GM23338 (cell line): ENCODE results near the gene CYFIP2. TPM values are rescaled to one million over a fixed set of nuclear protein-coding genes. Genes with fewer than 3 reads are reported as not detected.

Experiments used
- ATAC-seq: fragments of 200-7000 bp; cut with Tn5 transposase; 3 replicates; pipeline ENCODE4 v1.9.1; 2020
- DNase-seq: peaks from one replicate; pipeline ENCODE4 v3.0.0-alpha.2; 2015; ENCODE audit warnings: low spot score
- H2AFZ ChIP-seq: fragments of 200-600 bp; sonication (generic); 2 replicates; pipeline ENCODE4 v1.8.0; 2016; ENCODE audit warnings: antibody characterized with exemption, mild to moderate bottlenecking, moderate library complexity
- H3F3A ChIP-seq: fragments of 200-600 bp; sonication (generic); replicated peaks from 2 replicates; pipeline ENCODE4 v1.8.0; 2017; ENCODE audit warnings: antibody characterized with exemption, mixed run types, low read depth
- H3K27ac ChIP-seq: fragments of 200-600 bp; sonication (generic); 2 replicates; pipeline ENCODE4 v1.6.1; 2016; ENCODE audit warnings: low read depth
- H3K27me3 ChIP-seq: fragments of 200-600 bp; sonication (generic); 2 replicates; pipeline ENCODE4 v1.8.0; 2016; ENCODE audit warnings: mild to moderate bottlenecking, mixed run types, moderate library complexity; ENCODE audit not compliant: insufficient read depth
- H3K36me3 ChIP-seq: fragments of 200-600 bp; sonication (generic); 2 replicates; pipeline ENCODE4 v1.8.0; 2016; ENCODE audit warnings: mild to moderate bottlenecking; ENCODE audit not compliant: insufficient read depth
- H3K4me1 ChIP-seq: fragments of 200-600 bp; sonication (generic); 2 replicates; pipeline ENCODE4 v1.8.0; 2016; ENCODE audit warnings: mild to moderate bottlenecking, moderate library complexity; ENCODE audit not compliant: insufficient read depth
- H3K4me2 ChIP-seq: fragments of 200-600 bp; sonication (generic); 2 replicates; pipeline ENCODE4 v1.7.1; 2017; ENCODE audit warnings: mixed run types
- H3K4me3 ChIP-seq: fragments of 200-600 bp; sonication (generic); 2 replicates; pipeline ENCODE4 v1.6.1; 2016; ENCODE audit warnings: mixed run types
- H3K79me2 ChIP-seq: fragments of 200-600 bp; sonication (generic); replicated peaks from 2 replicates; pipeline ENCODE4 v1.8.0; 2017; ENCODE audit warnings: mild to moderate bottlenecking; ENCODE audit not compliant: insufficient read depth
- H3K9me2 ChIP-seq: fragments of 200-600 bp; sonication (generic); 2 replicates; pipeline ENCODE4 v1.8.0; 2017; ENCODE audit not compliant: insufficient read depth
- H4K20me1 ChIP-seq: fragments of 200-600 bp; sonication (generic); replicated peaks from 2 replicates; pipeline ENCODE4 v1.8.0; 2017; ENCODE audit warnings: mild to moderate bottlenecking; ENCODE audit not compliant: insufficient read depth
- H3K27ac Mint-ChIP-seq: 2 replicates; pipeline ENCODE4 v1.8.0; 2020; ENCODE audit warnings: inconsistent platforms, mild to moderate bottlenecking, moderate library complexity, mixed read lengths
- H3K27me3 Mint-ChIP-seq: 3 replicates; pipeline ENCODE4 v1.8.0; 2022; ENCODE audit warnings: low read depth, mild to moderate bottlenecking, moderate library complexity, mixed read lengths, inconsistent platforms; ENCODE audit not compliant: insufficient read depth, poor library complexity
- H3K36me3 Mint-ChIP-seq: 3 replicates; pipeline ENCODE4 v1.8.0; 2021; ENCODE audit warnings: low read depth, mild to moderate bottlenecking, inconsistent platforms, moderate library complexity, mixed read lengths
- H3K4me1 Mint-ChIP-seq: 3 replicates; pipeline ENCODE4 v1.8.0; 2020; ENCODE audit warnings: mild to moderate bottlenecking, inconsistent platforms, mixed read lengths
- H3K4me3 Mint-ChIP-seq: 3 replicates; pipeline ENCODE4 v1.8.0; 2021; ENCODE audit warnings: moderate library complexity, mild to moderate bottlenecking, inconsistent platforms, mixed read lengths
- H3K9me3 Mint-ChIP-seq: 3 replicates; pipeline ENCODE4 v1.8.0; 2020; ENCODE audit warnings: moderate library complexity, mild to moderate bottlenecking, inconsistent platforms, mixed read lengths
- CREB1 ChIP-seq: fragments of 250-450 bp; sonication (Bioruptor Pico); IDR thresholded peaks from 2 replicates; pipeline ENCODE4 v1.5.0; 2020; ENCODE audit warnings: low read depth, mild to moderate bottlenecking, moderate library complexity
- EZH2 ChIP-seq: fragments of 200-600 bp; sonication (generic); IDR thresholded peaks from one replicate; pipeline ENCODE4 v1.8.0; 2017; ENCODE audit warnings: antibody characterized with exemption, mild to moderate bottlenecking, low read depth; ENCODE audit not compliant: unreplicated experiment
- EZH2phosphoT487 ChIP-seq: fragments of 200-600 bp; sonication (generic); IDR thresholded peaks from one replicate; pipeline ENCODE4 v1.8.1; 2018; ENCODE audit warnings: antibody characterized with exemption; ENCODE audit not compliant: unreplicated experiment
- JUNB ChIP-seq: IDR thresholded peaks from one replicate; pipeline ENCODE4 v1.6.1; 2016; ENCODE audit warnings: antibody characterized with exemption; ENCODE audit not compliant: unreplicated experiment
- POLR2AphosphoS5 ChIP-seq: IDR thresholded peaks from 2 replicates; pipeline ENCODE4 v1.6.1; 2016; ENCODE audit warnings: antibody characterized with exemption, low read depth
- STAT1 ChIP-seq: IDR thresholded peaks from one replicate; pipeline ENCODE4 v1.6.1; 2016; ENCODE audit warnings: antibody characterized with exemption; ENCODE audit not compliant: unreplicated experiment
- ZNF114 ChIP-seq: fragments of 250-450 bp; sonication (Bioruptor Pico); IDR thresholded peaks from 2 replicates; pipeline ENCODE4 v1.5.0; 2020; ENCODE audit warnings: mild to moderate bottlenecking, moderate library complexity
- ZNF331 ChIP-seq: fragments of 250-450 bp; sonication (Bioruptor Pico); IDR thresholded peaks from 2 replicates; pipeline ENCODE4 v1.5.0; 2020; ENCODE audit warnings: low read depth, mild to moderate bottlenecking, moderate library complexity
- polyA plus RNA-seq: library from polyadenylated mRNA; unstranded; fragments of >200 nt; fragmentation: Nextera tagmentation; extraction: Ambion mirVana; gene quantifications from 2 replicates; pipeline ENCODE4 v1.2.1, GENCODE V29; 2016
- total RNA-seq: library from RNA; depleted of rRNA; stranded (reverse); fragments of >200 nt; shearing (Covaris generic); gene quantifications from 2 replicates; pipeline ENCODE4 v1.2.3, GENCODE V29; 2014
- TF ChIP-seq, protein P1 (sequence below): IDR thresholded peaks from one replicate; pipeline ENCODE4 v1.6.1; 2018; ENCODE audit warnings: antibody characterized with exemption; ENCODE audit not compliant: unreplicated experiment
- TF ChIP-seq, protein P2 (sequence below): fragments of 250-450 bp; sonication (Bioruptor Pico); IDR thresholded peaks from 2 replicates; pipeline ENCODE4 v1.5.0; 2020; ENCODE audit warnings: mild to moderate bottlenecking, moderate library complexity

Gene CYFIP2
- total and polyA plus RNA-seq, 2 experiments from 2014 or later = 54.1 to 98.4 TPM

DNA sequence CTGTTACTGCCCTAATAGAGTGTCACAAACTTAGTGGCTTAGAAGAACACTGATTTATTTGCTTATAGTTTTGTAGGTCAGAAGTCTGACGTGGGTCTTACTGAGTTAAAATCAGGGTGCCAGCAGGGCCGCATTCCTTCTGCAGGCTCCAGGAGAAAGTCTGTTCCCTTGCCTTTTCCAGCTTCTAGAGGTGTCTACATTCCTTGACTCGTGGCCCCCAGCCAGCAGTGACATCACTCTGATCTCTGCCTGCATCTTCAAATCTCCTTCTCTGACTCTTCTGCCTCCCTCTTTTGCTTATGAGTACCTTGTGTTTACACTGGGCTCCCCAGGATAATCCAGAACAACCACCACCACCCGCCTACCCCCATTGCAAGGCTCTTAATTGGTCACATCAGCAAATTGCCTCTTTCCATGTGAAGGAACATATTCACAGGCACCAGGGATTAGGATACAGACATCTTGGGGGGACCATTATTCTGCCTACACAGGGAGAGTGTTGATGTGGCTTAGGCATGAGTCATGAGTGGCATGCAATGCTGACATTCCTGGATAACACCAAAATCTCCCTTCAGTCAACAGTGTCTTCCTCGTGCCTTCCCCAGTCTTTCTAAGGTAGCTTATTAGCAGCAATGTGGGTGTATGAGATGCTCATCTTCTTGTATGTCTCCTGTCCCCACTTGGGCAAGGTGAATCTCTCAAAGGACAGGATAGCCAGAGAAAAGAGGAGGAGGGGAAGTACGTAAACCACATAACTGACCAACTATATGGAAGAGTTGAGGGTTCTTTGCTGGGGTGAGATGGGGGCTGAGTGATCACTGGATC is 24.4 kb downstream of the CYFIP2 start:
- Mint-ChIP-seq H3K9me3 (no peaks in the 10 kb centered on the region), H3K27me3 (peaks cover 2% of the 10 kb centered on the region), H3K27ac (no peak overlapping the region), H3K4me3 (no peak overlapping the region), H3K4me1 (no peaks in the 10 kb centered on the region; the same call in 2 of the 3 replicates), H3K36me3 (peaks cover 21% of the 10 kb centered on the region)
- H3K27me3 ChIP-seq = no peaks in the 10 kb centered on the region
- H2AFZ ChIP-seq = no peak overlapping the region
- H3K79me2 ChIP-seq = 0 out of 2 replicates have a peak, but pooled peaks cover under 1% of the 10 kb centered on the region
- H3K4me2 ChIP-seq = no peak overlapping the region
- no peaks in the 10 kb centered on the region for H3K9me2 ChIP-seq
- 0 out of 2 replicates have a peak, but pooled peaks cover 3% of the 10 kb centered on the region for H3K36me3 ChIP-seq
- H3K27ac ChIP-seq = no peak overlapping the region
- TF ChIP-seq CREB1 (CRISPR knock-in tag) = no peak
- TF ChIP-seq POLR2AphosphoS5 = no peak
- no peak for TF ChIP-seq STAT1
- TF ChIP-seq, protein P1, sequence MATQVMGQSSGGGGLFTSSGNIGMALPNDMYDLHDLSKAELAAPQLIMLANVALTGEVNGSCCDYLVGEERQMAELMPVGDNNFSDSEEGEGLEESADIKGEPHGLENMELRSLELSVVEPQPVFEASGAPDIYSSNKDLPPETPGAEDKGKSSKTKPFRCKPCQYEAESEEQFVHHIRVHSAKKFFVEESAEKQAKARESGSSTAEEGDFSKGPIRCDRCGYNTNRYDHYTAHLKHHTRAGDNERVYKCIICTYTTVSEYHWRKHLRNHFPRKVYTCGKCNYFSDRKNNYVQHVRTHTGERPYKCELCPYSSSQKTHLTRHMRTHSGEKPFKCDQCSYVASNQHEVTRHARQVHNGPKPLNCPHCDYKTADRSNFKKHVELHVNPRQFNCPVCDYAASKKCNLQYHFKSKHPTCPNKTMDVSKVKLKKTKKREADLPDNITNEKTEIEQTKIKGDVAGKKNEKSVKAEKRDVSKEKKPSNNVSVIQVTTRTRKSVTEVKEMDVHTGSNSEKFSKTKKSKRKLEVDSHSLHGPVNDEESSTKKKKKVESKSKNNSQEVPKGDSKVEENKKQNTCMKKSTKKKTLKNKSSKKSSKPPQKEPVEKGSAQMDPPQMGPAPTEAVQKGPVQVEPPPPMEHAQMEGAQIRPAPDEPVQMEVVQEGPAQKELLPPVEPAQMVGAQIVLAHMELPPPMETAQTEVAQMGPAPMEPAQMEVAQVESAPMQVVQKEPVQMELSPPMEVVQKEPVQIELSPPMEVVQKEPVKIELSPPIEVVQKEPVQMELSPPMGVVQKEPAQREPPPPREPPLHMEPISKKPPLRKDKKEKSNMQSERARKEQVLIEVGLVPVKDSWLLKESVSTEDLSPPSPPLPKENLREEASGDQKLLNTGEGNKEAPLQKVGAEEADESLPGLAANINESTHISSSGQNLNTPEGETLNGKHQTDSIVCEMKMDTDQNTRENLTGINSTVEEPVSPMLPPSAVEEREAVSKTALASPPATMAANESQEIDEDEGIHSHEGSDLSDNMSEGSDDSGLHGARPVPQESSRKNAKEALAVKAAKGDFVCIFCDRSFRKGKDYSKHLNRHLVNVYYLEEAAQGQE = no peak
- TF ChIP-seq EZH2phosphoT487 = no peak
- TF ChIP-seq ZNF331 = no peak
- TF ChIP-seq ZNF114 (CRISPR knock-in tag) = no peak
- no peak for TF ChIP-seq JUNB
- no peak for DNase-seq
- no peak overlapping the region for H3K4me3 ChIP-seq
- H3F3A ChIP-seq = no peaks in the 10 kb centered on the region
- H4K20me1 ChIP-seq = peaks cover 15% of the 10 kb centered on the region; the same call in 1 of the 2 replicates
- no peaks in the 10 kb centered on the region for H3K4me1 ChIP-seq
- no peak for ATAC-seq

DNA sequence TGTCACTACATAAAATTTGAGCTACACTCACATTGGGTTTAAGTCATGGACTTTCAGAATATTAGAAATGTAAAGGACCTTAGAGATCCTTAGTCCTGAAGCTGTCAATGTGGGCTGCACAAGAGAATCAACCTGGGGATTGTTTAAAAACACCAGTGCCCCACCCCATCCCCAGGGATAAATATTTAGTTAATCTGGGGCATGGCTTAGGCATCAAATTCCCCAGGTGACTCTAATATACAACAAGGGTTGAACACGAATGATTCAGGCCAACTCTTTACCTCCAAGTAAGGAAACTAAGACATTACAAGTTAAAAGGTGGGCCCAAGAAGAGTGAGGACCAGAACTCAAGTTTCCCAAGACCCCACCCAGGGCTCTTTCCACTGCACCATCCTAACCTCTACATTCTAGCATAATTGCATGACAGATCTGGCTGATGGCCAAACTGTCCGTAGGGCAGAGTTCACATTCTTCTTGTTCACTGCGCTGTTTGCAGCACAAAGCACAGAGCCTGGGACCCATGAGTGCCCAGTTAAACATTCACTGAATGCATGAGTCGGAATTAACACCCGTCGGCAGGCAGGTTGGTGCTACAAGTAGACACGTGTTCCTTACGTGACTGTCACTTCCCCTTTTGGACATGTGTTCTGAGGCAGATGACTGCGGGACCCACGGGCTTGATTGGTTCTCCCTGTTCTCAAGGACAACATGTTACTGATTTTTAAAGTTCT is 25.2 kb downstream of the CYFIP2 start:
- H3K4me3 Mint-ChIP-seq = no peak overlapping the region
- DNase-seq (no peak), ATAC-seq (no peak)
- Histone ChIP-seq H4K20me1 (peaks cover 10% of the 10 kb centered on the region; the same call in 1 of the 2 replicates), H2AFZ (no peak overlapping the region), H3K27me3 (no peaks in the 10 kb centered on the region), H3K9me2 (no peaks in the 10 kb centered on the region), H3F3A (no peaks in the 10 kb centered on the region), H3K4me3 (no peak overlapping the region), H3K27ac (no peak overlapping the region), H3K79me2 (no peaks in the 10 kb centered on the region), H3K4me2 (no peak overlapping the region), H3K4me1 (no peaks in the 10 kb centered on the region), H3K36me3 (peaks cover 3% of the 10 kb centered on the region; the same call in 1 of the 2 replicates)
- H3K27ac Mint-ChIP-seq = no peak overlapping the region
- H3K36me3 Mint-ChIP-seq = peaks cover 23% of the 10 kb centered on the region
- no peaks in the 10 kb centered on the region for H3K9me3 Mint-ChIP-seq
- peaks cover 5% of the 10 kb centered on the region for H3K27me3 Mint-ChIP-seq
- no peaks in the 10 kb centered on the region; the same call in 2 of the 3 replicates for H3K4me1 Mint-ChIP-seq
- TF ChIP-seq, protein P2, sequence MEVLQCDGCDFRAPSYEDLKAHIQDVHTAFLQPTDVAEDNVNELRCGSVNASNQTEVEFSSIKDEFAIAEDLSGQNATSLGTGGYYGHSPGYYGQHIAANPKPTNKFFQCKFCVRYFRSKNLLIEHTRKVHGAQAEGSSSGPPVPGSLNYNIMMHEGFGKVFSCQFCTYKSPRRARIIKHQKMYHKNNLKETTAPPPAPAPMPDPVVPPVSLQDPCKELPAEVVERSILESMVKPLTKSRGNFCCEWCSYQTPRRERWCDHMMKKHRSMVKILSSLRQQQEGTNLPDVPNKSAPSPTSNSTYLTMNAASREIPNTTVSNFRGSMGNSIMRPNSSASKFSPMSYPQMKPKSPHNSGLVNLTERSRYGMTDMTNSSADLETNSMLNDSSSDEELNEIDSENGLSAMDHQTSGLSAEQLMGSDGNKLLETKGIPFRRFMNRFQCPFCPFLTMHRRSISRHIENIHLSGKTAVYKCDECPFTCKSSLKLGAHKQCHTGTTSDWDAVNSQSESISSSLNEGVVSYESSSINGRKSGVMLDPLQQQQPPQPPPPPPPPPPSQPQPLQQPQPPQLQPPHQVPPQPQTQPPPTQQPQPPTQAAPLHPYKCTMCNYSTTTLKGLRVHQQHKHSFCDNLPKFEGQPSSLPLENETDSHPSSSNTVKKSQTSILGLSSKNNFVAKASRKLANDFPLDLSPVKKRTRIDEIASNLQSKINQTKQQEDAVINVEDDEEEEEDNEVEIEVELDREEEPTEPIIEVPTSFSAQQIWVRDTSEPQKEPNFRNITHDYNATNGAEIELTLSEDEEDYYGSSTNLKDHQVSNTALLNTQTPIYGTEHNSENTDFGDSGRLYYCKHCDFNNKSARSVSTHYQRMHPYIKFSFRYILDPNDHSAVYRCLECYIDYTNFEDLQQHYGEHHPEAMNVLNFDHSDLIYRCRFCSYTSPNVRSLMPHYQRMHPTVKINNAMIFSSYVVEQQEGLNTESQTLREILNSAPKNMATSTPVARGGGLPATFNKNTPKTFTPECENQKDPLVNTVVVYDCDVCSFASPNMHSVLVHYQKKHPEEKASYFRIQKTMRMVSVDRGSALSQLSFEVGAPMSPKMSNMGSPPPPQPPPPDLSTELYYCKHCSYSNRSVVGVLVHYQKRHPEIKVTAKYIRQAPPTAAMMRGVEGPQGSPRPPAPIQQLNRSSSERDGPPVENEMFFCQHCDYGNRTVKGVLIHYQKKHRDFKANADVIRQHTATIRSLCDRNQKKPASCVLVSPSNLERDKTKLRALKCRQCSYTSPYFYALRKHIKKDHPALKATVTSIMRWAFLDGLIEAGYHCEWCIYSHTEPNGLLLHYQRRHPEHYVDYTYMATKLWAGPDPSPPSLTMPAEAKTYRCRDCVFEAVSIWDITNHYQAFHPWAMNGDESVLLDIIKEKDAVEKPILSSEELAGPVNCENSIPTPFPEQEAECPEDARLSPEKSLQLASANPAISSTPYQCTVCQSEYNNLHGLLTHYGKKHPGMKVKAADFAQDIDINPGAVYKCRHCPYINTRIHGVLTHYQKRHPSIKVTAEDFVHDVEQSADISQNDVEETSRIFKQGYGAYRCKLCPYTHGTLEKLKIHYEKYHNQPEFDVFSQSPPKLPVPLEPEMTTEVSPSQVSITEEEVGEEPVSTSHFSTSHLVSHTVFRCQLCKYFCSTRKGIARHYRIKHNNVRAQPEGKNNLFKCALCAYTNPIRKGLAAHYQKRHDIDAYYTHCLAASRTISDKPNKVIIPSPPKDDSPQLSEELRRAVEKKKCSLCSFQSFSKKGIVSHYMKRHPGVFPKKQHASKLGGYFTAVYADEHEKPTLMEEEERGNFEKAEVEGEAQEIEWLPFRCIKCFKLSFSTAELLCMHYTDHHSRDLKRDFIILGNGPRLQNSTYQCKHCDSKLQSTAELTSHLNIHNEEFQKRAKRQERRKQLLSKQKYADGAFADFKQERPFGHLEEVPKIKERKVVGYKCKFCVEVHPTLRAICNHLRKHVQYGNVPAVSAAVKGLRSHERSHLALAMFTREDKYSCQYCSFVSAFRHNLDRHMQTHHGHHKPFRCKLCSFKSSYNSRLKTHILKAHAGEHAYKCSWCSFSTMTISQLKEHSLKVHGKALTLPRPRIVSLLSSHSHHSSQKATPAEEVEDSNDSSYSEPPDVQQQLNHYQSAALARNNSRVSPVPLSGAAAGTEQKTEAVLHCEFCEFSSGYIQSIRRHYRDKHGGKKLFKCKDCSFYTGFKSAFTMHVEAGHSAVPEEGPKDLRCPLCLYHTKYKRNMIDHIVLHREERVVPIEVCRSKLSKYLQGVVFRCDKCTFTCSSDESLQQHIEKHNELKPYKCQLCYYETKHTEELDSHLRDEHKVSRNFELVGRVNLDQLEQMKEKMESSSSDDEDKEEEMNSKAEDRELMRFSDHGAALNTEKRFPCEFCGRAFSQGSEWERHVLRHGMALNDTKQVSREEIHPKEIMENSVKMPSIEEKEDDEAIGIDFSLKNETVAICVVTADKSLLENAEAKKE (CRISPR knock-in tag) = no peak
- no peak for TF ChIP-seq POLR2AphosphoS5
- TF ChIP-seq EZH2 = no peak
- TF ChIP-seq JUNB = no peak
